ENCODE results near the gene MRPL37.

The MRPL37 gene

DNA sequence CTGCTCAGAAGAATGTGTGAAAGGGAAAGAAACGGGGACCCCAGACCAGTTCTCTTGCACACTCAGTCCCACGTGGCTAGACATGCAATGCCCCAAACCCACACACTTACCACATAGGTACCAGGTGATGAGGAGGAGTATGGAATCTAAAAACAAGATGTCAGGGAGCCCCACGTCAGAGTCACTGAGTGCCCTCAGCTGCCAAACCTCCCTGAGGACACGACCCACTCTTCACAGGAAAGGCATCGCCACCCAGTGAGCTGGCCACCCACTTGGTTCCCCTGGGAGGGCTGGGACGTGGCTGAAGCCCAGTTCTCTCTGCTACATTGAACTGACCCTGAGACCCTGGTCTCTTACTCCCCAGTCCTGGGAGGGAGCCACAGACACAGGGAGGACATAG, 41.4 kb downstream of the MRPL37 start:
- DNase-seq, result peak; percentile 14 to 65

- no peak for DNase-seq
Measured at GRCh38 chr1:54243022-54243421, 43.1 kb downstream of the MRPL37 start.

DNA sequence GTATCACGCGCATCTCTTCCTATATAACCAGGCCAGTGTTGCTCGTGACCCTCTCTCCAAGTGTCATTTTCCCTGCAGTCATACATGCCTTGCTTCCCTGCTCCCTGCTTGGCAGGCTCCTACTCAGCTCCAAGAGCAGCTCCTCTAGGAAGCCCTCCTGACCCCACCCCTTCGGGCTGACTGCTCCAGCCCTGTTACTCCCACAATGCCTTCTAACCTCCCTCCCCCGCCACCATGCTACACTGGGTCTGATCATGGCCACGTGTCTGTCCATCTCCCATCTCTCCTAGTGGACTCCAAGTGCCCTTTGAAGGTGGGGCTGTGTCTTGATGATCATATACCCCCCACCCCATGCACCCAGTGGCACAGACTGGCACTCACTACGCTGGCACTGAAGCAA, 44.7 kb downstream of the MRPL37 start:
- no peak for DNase-seq

DNA sequence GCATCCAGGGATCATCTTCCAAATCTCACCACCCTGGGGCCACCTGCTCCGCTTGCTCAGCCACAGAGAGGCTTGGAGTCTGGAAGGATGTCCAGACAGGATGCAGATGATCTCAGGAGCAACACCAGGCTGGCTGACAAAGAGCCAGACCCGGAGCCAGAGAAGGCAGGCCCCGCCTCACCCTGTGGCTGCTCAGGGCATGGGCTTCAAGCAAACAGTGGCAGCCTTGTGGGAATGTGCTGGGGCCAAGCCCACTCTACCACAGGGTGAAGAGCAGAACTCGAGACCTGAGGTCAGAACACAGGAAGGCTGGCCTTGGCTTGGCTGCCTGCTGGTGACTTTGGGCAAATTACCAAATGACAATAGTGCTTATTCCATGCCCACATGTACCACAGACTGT, 45.5 kb downstream of the MRPL37 start:
- DNase-seq, result no peak

- DNase-seq, result no peak
Measured at GRCh38 chr1:54246116-54246721, 46.3 kb downstream of the MRPL37 start.

GRCh38 chr1:54247863-54248515, 48.0 kb downstream of the MRPL37 start:
- peak; percentile 10 to 83 for DNase-seq

DNA sequence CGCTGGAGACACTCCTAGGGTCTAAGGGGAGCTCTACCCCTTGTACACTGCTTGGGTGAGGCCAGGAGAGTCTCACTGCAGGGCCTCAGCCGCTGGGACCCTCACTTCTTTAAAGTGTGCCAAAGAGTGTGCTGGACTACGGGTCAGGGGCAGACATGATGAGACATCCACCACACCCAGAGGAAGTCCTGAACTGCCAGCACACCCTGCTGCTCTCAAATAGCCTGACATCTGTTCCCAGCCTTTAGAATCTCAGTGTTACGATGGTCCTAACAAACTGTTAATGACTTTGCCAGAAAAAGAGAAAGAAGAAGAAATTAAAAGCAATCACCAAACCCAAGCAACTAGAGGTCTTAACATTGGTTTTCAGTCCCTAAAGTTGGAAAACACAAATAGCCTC, 49.0 kb downstream of the MRPL37 start:
- no peak for DNase-seq

DNA sequence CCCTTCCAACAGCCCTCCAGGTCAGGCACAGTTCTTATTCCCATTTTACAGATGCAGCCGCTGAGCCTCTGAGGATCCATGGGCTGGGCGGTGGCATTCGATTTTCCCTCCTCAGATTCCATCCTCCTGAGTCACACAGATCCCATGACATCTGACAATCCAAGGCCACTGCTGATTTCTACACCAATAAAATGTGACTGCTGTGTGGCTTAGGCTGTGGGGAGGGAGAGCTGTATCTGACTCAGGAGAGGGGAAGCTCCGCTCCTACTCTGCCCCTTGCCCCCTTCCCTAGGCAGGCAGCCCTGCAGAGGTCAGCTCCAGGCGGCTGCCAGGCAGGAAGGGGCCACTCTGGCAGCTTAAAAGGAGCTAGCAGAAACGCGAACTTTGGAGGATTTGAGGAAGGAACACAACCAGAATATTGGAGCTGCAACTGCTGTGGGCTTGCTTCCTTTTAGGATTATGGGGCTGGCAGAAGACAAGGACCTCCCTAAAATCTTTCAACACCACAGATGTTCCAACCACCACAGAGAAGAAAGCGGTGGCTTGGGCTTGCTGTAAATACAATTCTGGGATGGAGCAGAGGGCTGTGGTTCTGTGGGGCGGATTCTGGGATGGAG, 50.0 kb downstream of the MRPL37 start:
- peak; percentile 58 to 93 for DNase-seq

- no peak for DNase-seq
Measured at GRCh38 chr1:54250670-54251069, 50.7 kb downstream of the MRPL37 start.

DNA sequence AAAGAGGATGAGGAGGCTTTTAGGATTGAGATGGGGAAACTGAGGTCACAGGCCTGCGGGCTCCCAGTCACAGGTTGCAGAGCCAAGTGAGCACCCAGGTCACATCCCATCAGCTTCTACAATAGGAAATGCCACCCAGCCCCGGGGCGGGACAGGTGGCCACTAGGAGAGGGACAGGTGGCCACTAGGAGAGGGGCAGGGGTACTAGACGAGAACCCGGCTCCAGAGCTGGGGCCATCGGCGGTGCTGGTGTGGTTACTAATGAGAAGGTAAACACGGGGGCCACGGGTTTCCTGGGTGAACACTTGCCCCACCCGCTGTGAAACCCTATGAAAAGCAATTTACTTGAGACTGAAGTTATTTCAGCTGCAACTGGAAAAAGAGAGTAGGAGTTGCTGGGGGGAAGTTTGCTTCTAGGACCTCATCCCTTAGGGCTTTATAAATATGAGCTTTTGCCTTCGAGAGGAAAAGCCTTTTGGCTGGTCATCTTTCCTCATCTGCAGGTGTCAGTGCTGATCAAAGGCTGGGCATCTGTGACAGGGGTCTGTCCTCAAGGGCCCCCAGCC, 52.5 kb downstream of the MRPL37 start:
- DNase-seq, result no peak

GRCh38 chr1:54253480-54253879, 53.5 kb downstream of the MRPL37 start:
- DNase-seq, result peak; percentile 16 to 62

- no peak for DNase-seq
Measured at GRCh38 chr1:54254055-54254454, 54.1 kb downstream of the MRPL37 start.

GRCh38 chr1:54255026-54255702, 55.2 kb downstream of the MRPL37 start:
- DNase-seq, result no peak

DNA sequence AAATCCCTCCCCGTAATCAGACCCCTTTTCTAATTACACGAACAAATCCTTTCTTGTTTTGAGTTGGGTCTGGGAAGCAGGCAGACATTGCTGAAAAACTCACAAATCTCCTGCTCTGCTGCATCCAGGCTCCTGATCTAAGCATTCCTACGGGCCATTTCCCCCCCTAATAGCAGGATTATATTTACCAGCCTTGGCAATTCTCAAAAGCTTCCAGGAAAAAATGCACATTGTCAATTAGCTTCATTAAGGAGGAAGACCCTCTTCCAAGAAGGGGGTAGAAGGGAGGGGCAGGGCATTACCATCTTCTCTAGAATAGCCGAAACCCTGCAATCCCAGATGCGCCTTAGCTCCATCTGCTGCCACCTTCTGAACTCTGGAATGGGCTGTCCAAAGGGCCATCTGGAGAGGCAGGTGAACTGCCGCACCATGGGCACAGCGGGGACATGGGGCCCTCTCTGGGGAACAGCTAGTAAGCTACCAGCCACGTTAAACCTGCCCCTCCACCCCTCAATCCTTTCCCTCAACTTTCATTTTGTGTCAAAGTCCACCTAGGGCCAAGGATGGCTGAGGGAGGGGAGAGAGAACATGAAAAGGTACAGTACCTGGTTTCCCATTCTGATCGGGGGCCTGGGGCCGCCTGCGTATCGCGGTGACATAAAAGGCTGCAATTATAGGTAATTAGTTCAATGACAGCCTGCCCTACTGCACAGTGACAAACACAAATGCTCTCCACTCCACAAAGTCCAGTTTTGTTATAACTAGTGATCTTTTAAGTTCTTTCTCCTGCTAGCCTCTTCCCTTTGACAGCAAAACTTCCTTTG, 56.8 kb downstream of the MRPL37 start:
- no peak for DNase-seq

GRCh38 chr1:54257346-54257620, 57.3 kb downstream of the MRPL37 start:
- no peak for DNase-seq

GRCh38 chr1:54257876-54258275, 57.9 kb downstream of the MRPL37 start:
- no peak for DNase-seq

DNA sequence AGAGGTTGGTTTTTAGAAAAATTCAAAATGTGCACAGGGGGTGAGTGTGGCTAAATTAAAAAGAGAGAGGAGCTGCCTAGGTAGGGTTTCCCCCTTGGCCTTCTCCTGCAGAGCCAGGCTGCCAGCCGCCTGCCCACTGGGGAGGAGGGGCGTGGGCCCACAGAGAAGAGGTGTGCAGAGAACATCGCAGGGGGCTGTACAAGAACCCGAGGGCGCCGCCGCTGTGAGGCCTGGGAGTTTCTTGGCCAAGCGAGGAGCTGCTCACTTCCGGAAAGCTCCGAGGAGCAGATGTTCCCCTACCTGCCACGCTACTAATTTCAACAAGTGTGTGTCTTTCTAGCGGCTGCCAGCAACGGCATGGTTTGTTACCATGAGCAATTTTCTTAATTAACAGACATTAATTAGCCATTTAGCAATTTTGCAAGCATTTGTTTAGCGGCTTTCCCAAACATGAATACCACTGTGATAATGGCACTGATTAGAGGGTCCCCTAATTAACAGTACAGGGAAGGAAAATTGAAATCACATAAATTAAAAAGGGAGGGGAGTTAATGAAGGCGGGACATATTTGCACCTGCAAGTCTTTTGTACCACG, 59.7 kb downstream of the MRPL37 start:
- no peak for DNase-seq

DNA sequence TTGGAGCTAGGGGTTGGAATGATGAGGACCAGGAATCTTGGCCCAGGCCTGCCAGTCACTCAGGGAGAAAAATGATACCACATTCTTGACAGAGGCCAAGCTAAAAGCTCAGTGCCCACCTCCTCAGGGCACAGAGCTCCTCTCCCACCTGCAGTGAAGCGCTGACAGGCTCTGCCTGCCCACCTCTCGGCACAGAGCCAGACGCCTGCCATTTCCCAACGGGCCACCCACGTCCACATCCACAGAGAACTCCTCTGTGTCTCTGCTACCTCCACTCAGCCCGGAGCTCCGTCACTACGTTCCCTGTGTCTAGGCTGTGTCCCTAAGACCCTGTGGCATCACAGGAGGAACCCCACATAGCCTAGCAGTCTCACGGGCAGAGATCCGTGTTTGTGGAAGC, 60.8 kb downstream of the MRPL37 start:
- DNase-seq, result no peak

GRCh38 chr1:54262244-54262643, 62.3 kb downstream of the MRPL37 start:
- DNase-seq, result no peak

DNA sequence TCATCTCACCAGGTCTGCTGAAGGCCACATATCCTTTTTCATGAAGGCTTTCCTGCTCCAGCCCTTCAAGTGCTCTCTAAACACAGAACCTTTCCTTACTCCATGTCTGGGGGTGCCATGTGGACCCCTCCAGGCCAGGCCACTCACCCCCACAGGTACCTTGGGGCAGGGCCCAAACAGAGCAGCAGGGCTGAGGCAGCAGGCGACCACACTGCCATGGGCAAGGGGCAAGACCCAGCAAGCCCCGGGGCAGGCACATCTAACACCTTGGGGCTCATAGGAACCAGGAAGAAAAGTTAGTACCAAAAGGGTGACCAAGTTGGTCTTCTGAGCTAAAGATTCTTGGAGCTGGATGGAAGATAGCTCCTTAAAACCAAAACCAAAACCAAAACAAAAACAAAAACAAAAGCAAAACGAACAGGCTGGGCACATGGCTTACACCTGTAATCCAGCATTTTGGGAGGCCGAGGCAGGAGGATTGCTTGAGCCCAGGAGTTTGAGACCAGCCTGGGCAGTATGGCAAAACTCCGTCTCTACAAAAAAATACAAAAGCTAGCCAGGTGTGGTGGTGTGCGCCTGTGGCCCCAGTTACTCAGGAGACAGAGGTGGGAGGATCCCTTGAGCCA, 63.7 kb downstream of the MRPL37 start:
- no peak for DNase-seq

DNA sequence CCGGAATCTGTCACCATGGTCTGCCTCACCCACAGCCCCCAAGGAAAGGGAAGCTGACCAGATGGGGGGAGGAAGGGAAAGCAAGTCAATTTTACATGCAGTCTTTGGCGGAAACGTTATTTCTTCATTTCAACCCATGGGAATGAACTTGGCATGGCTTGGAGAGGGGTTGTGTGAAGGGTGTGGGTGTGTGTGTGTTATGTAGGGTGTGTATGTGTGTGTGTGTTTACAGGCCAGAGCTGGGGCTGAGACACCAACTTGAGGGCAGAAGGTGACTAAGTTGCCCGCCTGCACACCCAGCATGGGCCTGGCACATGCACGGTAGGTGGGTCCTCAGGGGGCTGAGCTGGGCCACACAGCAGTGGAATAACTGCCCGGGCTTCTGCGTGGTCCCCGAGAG, 65.2 kb downstream of the MRPL37 start:
- DNase-seq, result no peak

GRCh38 chr1:54265659-54266058, 65.7 kb downstream of the MRPL37 start:
- DNase-seq, result no peak
